SJSA1 (cell line): ENCODE measurements around the gene LRRC30. TPM values are rescaled to one million over a fixed set of nuclear protein-coding genes. Genes with fewer than 3 reads are reported as not detected.

Experiments
- DNase-seq, 2 experiments: peaks; one replicate each; pipeline ENCODE4 v3.0.0-alpha.2; 2015 to 2020; ENCODE audit warnings: low spot score in 2 of 2, low read depth in 1 of 2
- H3K27ac ChIP-seq: fragments of 250-450 bp; sonication (Bioruptor Pico); 2 replicates; pipeline ENCODE4 v1.5.1; 2020; ENCODE audit warnings: mild to moderate bottlenecking, moderate library complexity
- H3K27me3 ChIP-seq: fragments of 250-450 bp; sonication (Bioruptor Pico); replicated peaks from 2 replicates; pipeline ENCODE4 v1.5.1; 2020; ENCODE audit warnings: mild to moderate bottlenecking, moderate library complexity
- H3K36me3 ChIP-seq: fragments of 250-450 bp; sonication (Bioruptor Pico); 2 replicates; pipeline ENCODE4 v1.5.1; 2020; ENCODE audit warnings: mild to moderate bottlenecking
- H3K4me1 ChIP-seq: fragments of 250-450 bp; sonication (Bioruptor Pico); replicated peaks from 2 replicates; pipeline ENCODE4 v1.6.1; 2021; ENCODE audit warnings: mild to moderate bottlenecking
- H3K4me3 ChIP-seq: fragments of 250-450 bp; sonication (Bioruptor Pico); 2 replicates; pipeline ENCODE4 v1.5.1; 2020; ENCODE audit warnings: mild to moderate bottlenecking
- H3K9me3 ChIP-seq: fragments of 250-450 bp; sonication (Bioruptor Pico); replicated peaks from 2 replicates; pipeline ENCODE4 v1.5.1; 2020; ENCODE audit warnings: mild to moderate bottlenecking
- total RNA-seq: library from RNA; depleted of rRNA; stranded (reverse); fragments of >200 nt; shearing (Covaris generic); gene quantifications from 2 replicates; pipeline ENCODE4 v1.2.3, GENCODE V29; 2014; rRNA removed

Gene LRRC30
- total RNA-seq, 1 experiment from 2014 or later, result not detected

- Histone ChIP-seq H3K4me1 (no peaks in the 10 kb centered on the region), H3K9me3 (no peaks in the 10 kb centered on the region), H3K36me3 (no peaks in the 10 kb centered on the region), H3K4me3 (no peak overlapping the region), H3K27ac (no peak overlapping the region), H3K27me3 (peaks cover 11% of the 10 kb centered on the region)
- DNase-seq, result no peak
Measured at GRCh38 chr18:7256618-7257425, 25.9 kb downstream of the LRRC30 start.

DNA sequence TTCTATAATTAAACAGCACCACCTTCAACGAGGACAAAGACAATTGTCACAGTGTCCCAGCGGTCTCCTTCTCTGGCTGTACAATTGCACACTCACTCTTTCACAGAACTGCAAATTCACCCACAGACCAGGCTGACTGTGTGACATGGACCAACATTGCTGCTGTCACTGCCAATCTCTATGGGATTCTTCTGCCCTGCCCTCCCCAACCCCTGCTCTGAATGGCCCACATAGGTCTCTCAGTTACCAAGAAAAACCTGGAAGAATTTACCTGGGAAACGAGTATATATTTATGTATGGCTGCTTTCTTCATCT lies 26.5 kb downstream of the LRRC30 start:
- H3K9me3 ChIP-seq, result no peaks in the 10 kb centered on the region
- no peak overlapping the region for H3K27ac ChIP-seq
- H3K4me1 ChIP-seq, result no peaks in the 10 kb centered on the region
- no peaks in the 10 kb centered on the region for H3K36me3 ChIP-seq
- DNase-seq, result no peak
- H3K4me3 ChIP-seq, result no peak overlapping the region
- H3K27me3 ChIP-seq, result peaks cover 11% of the 10 kb centered on the region

DNA sequence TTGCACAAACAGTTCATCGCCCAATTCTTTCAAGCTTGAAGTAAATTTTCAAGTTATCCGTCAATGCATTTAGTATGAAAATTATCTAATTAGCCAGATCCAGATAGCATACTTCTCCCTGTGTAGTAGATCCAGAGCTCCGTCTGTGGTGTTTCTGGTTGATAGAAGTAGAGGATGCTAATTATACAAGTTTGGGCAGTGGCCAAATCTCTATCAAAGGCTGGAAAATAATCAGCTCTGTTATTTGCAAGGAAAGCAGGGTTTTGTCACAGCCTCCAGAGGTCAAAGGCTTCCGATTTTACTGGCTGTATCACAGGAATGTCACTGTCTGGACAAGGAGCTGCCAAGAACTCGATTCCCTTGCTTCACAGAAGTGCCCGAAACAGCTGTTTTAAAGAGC lies 28.6 kb downstream of the LRRC30 start:
- H3K27ac ChIP-seq, result no peak overlapping the region
- no peaks in the 10 kb centered on the region for H3K4me1 ChIP-seq
- DNase-seq, result no peak
- no peaks in the 10 kb centered on the region for H3K9me3 ChIP-seq
- no peaks in the 10 kb centered on the region for H3K36me3 ChIP-seq
- H3K4me3 ChIP-seq, result no peak overlapping the region
- peaks cover 3% of the 10 kb centered on the region; the same call in 1 of the 2 replicates for H3K27me3 ChIP-seq

- Histone ChIP-seq H3K4me3 (no peak overlapping the region), H3K36me3 (no peaks in the 10 kb centered on the region), H3K9me3 (no peaks in the 10 kb centered on the region), H3K27me3 (peaks cover 3% of the 10 kb centered on the region; the same call in 1 of the 2 replicates), H3K27ac (no peak overlapping the region), H3K4me1 (no peaks in the 10 kb centered on the region)
- DNase-seq, result no peak
Measured at GRCh38 chr18:7261199-7261598, 30.3 kb downstream of the LRRC30 start.

- Histone ChIP-seq H3K36me3 (no peaks in the 10 kb centered on the region), H3K9me3 (no peaks in the 10 kb centered on the region), H3K4me1 (no peaks in the 10 kb centered on the region), H3K27me3 (no peaks in the 10 kb centered on the region), H3K4me3 (no peak overlapping the region), H3K27ac (no peak overlapping the region)
- no peak for DNase-seq
Measured at GRCh38 chr18:7267973-7268372, 37.1 kb downstream of the LRRC30 start.

GRCh38 chr18:7269942-7270341 lies 39.1 kb downstream of the LRRC30 start:
- no peaks in the 10 kb centered on the region for H3K27me3 ChIP-seq
- H3K27ac ChIP-seq, result no peak overlapping the region
- H3K9me3 ChIP-seq, result no peaks in the 10 kb centered on the region
- no peak overlapping the region for H3K4me3 ChIP-seq
- DNase-seq, result no peak
- H3K36me3 ChIP-seq, result no peaks in the 10 kb centered on the region
- H3K4me1 ChIP-seq, result no peaks in the 10 kb centered on the region

GRCh38 chr18:7272311-7273049 lies 41.6 kb downstream of the LRRC30 start:
- H3K27ac ChIP-seq, result no peak overlapping the region
- peak in 1 of 2 experiments; percentile 10 for DNase-seq
- H3K4me1 ChIP-seq, result no peaks in the 10 kb centered on the region
- no peak overlapping the region for H3K4me3 ChIP-seq
- H3K9me3 ChIP-seq, result no peaks in the 10 kb centered on the region
- H3K27me3 ChIP-seq, result no peaks in the 10 kb centered on the region
- H3K36me3 ChIP-seq, result no peaks in the 10 kb centered on the region

DNA sequence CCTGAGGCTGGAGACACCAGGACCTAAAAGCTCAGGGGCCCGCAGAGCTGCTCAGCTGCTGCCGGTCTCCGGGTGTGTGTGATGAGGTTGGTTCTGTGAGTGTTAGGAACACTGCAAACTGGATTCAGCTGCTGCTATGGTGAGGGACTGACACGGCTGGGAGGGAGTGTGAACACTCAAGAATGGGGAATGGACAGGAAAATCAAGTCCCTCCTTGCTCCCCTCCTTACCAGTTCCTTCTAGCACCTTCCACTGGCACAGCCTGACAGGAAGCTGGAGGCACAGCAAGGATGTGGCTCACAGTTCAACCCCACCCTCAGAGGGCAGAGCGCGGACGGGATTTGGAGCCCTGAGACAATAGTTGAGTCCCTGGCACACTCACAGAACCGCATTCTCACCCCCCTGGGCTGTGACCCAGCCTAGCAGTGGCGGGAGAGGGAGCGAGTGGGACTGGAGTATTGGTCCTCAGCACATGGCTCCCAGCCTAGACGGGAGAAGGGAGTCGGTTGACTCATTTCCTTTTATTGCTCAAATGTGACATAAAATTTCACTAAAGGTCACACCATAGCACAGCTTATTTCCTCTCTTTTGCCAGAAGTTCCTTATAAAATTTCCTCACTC lies 42.5 kb downstream of the LRRC30 start:
- no peaks in the 10 kb centered on the region for H3K36me3 ChIP-seq
- no peak overlapping the region for H3K27ac ChIP-seq
- no peaks in the 10 kb centered on the region for H3K9me3 ChIP-seq
- H3K4me3 ChIP-seq, result no peak overlapping the region
- no peaks in the 10 kb centered on the region for H3K4me1 ChIP-seq
- no peaks in the 10 kb centered on the region; the same call in 1 of the 2 replicates for H3K27me3 ChIP-seq
- DNase-seq, result peak in 1 of 2 experiments; percentile 5

- no peak overlapping the region for H3K4me3 ChIP-seq
- DNase-seq, result no peak
- H3K27me3 ChIP-seq, result no peaks in the 10 kb centered on the region; the same call in 1 of the 2 replicates
- H3K36me3 ChIP-seq, result no peaks in the 10 kb centered on the region
- no peaks in the 10 kb centered on the region for H3K4me1 ChIP-seq
- no peak overlapping the region for H3K27ac ChIP-seq
- H3K9me3 ChIP-seq, result no peaks in the 10 kb centered on the region
Measured at GRCh38 chr18:7281579-7281978, 50.7 kb downstream of the LRRC30 start.

Other genes starting within 250 kb of the LRRC30 start
- gene LAMA1, start 113.3 kb upstream of the LRRC30 start, total RNA-seq, result 5.2 and 6.4 TPM in 2 replicates